ENCODE results near the gene RNF207.
A peak's percentile ranks its signal among the peaks of the same experiment; 100 is the strongest.

Gene RNF207

GRCh38 chr1:6233376-6233775 lies 27.5 kb downstream of the RNF207 start:
- peaks cover 3 to 42% (median 31%) of the 10 kb centered on the region in 4 experiments for H3K36me3 ChIP-seq (ENCODE audit: control insufficient read depth in 4 of 4, insufficient read depth in 4 of 4, low read length in 3 of 4)
- no peaks in the 10 kb centered on the region for H3K9me3 ChIP-seq (ENCODE audit: control extremely low read depth in 1 of 5, control insufficient read depth in 4 of 5, insufficient read depth in 2 of 5, low read depth in 1 of 5, low read length in 4 of 5)
- ChIA-PET POLR2A (no interaction called here), CTCF (no interaction called here)
- H3K27ac ChIP-seq (ENCODE audit: insufficient read depth in 1 of 2, low read depth in 1 of 2, low read length in 2 of 2, poor library complexity in 1 of 2, severe bottlenecking in 2 of 2), result no peak overlapping the region
- DNase-seq, result no peak
- peaks cover 0 to 11% (median 0%) of the 10 kb centered on the region in 5 experiments for H3K27me3 ChIP-seq (replicated peaks in 2 of 5; ENCODE audit: control insufficient read depth in 4 of 5, insufficient read depth in 5 of 5, low read length in 4 of 5)
- WGBS (ENCODE audit: insufficient coverage), result no CpG with 5 or more reads among the region's 1 CpG
- peaks cover 4 to 16% (median 11%) of the 10 kb centered on the region in 4 experiments for H3K4me1 ChIP-seq (ENCODE audit: control extremely low read depth in 1 of 4, control insufficient read depth in 4 of 4, insufficient read depth in 4 of 4, low read length in 3 of 4)
- no peak overlapping the region for H3K4me3 ChIP-seq (ENCODE audit: control insufficient read depth in 1 of 7, extremely low read depth in 1 of 7, insufficient read depth in 4 of 7, low read depth in 2 of 7, low read length in 6 of 7)

DNA sequence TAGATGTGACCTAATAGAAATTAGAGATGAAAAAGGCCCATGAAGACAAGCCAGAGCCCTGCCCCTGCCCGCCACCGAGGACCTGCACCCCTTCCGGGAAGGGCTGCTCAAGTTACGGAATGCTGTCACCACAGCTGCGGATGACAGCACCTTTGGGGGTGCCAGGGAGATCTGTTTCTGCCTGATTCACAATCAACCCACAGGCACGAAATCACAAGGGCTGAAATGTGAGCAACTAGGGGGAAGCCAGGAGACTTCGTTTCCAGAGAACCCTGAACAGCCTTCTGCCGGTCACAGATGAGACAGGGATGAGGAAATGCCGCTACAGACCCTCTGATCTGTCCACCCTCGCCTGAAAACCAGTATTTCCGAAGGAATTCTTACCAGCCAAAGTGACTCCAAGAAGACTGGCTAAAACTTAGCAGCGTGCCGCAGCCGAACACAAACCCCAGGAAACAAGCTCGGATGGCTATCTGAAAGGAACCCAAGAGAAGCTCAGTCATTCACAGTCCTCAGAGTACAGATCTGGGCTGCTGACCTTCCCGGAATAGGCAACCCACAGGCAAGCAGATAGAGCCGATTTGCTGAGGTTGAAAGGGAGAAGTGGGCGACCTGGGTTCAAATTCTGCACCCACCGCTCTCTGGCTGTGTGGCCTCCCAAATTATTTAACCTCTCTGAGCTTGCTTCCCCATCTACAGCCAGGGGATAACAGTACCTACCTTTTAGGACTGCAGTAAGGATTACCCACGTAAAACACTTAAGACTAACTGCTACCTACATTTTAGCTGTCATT lies 28.8 kb downstream of the RNF207 start:
- Histone ChIP-seq H3K27me3 (replicated peaks in 2 of 5; ENCODE audit: control insufficient read depth in 4 of 5, insufficient read depth in 5 of 5, low read length in 4 of 5) (peaks cover 0 to 25% (median 0%) of the 10 kb centered on the region in 5 experiments), H3K9me3 (ENCODE audit: control extremely low read depth in 1 of 5, control insufficient read depth in 4 of 5, insufficient read depth in 2 of 5, low read depth in 1 of 5, low read length in 4 of 5) (no peaks in the 10 kb centered on the region), H3K4me1 (ENCODE audit: control extremely low read depth in 1 of 4, control insufficient read depth in 4 of 4, insufficient read depth in 4 of 4, low read length in 3 of 4) (peaks cover 4 to 16% (median 13%) of the 10 kb centered on the region in 4 experiments), H3K27ac (ENCODE audit: insufficient read depth in 1 of 2, low read depth in 1 of 2, low read length in 2 of 2, poor library complexity in 1 of 2, severe bottlenecking in 2 of 2) (peak overlapping the region in 1 of 2 experiments; percentile 66), H3K36me3 (ENCODE audit: control insufficient read depth in 4 of 4, insufficient read depth in 4 of 4, low read length in 3 of 4) (peaks cover 3 to 33% (median 28%) of the 10 kb centered on the region in 4 experiments), H3K4me3 (ENCODE audit: control insufficient read depth in 1 of 7, extremely low read depth in 1 of 7, insufficient read depth in 4 of 7, low read depth in 2 of 7, low read length in 6 of 7) (peak overlapping the region in 6 of 7 experiments; percentile 63 to 95 (median 78))
- DNase-seq, result no peak
- WGBS (ENCODE audit: insufficient coverage), result 90% methylated on average over 14 of the region's 20 CpGs
- ChIA-PET CTCF (interaction anchor here (0.7 to 2.6 kb wide), 3 partner anchors 28 to 128 kb away, joined by 3 to 12 read pairs (median 3); partner anchors contain the start of gene RNF207), POLR2A (no interaction called here)

- Histone ChIP-seq H3K36me3 (ENCODE audit: control insufficient read depth in 4 of 4, insufficient read depth in 4 of 4, low read length in 3 of 4) (peaks cover 3 to 30% (median 22%) of the 10 kb centered on the region in 4 experiments), H3K4me3 (ENCODE audit: control insufficient read depth in 1 of 7, extremely low read depth in 1 of 7, insufficient read depth in 4 of 7, low read depth in 2 of 7, low read length in 6 of 7) (peak overlapping the region; percentile 44 to 95 (median 76)), H3K27ac (ENCODE audit: insufficient read depth in 1 of 2, low read depth in 1 of 2, low read length in 2 of 2, poor library complexity in 1 of 2, severe bottlenecking in 2 of 2) (peak overlapping the region in 1 of 2 experiments; percentile 66), H3K4me1 (ENCODE audit: control extremely low read depth in 1 of 4, control insufficient read depth in 4 of 4, insufficient read depth in 4 of 4, low read length in 3 of 4) (peaks cover 4 to 16% (median 13%) of the 10 kb centered on the region in 4 experiments), H3K27me3 (replicated peaks in 2 of 5; ENCODE audit: control insufficient read depth in 4 of 5, insufficient read depth in 5 of 5, low read length in 4 of 5) (peaks cover 0 to 30% (median under 1%) of the 10 kb centered on the region in 5 experiments), H3K9me3 (ENCODE audit: control extremely low read depth in 1 of 5, control insufficient read depth in 4 of 5, insufficient read depth in 2 of 5, low read depth in 1 of 5, low read length in 4 of 5) (no peaks in the 10 kb centered on the region)
- peak in 1 of 3 donors; percentile 23 for DNase-seq
- WGBS (ENCODE audit: insufficient coverage), result 0% methylated on average over 19 of the region's 30 CpGs
- CTCF ChIA-PET, result interaction anchor here (0.7 to 2.6 kb wide), 3 partner anchors 28 to 127 kb away, joined by 3 to 12 read pairs (median 3); partner anchors contain the start of gene RNF207
- POLR2A ChIA-PET, result no interaction called here
Measured at GRCh38 chr1:6235296-6235677, 29.4 kb downstream of the RNF207 start.

DNA sequence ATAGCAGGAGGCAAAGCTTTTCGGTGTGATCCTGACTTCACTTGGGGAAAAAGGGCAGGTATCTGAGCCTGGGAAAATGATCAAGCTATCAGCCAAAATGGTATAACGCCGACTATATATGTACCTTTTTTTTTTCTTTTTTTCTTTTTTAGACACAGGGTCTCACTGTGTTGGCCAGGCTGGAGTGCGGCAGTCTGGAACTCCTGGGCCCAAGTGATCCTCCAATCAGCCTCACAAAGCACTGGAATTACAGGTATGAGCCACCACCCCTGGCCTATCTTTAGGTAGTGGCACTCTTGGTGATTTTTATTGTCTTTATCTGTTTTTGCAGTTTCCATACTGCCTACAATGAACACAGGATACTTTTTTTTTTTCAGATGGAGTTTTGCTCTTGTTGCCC lies 31.2 kb downstream of the RNF207 start:
- ChIA-PET CTCF (interaction anchor here (0.6 to 2.3 kb wide), 2 partner anchors 10 to 1411 kb away, joined by 3 to 12 read pairs; no protein-coding TSS in a partner anchor), POLR2A (no interaction called here)
- WGBS (ENCODE audit: insufficient coverage), result 100% methylated on average over 3 of the region's 4 CpGs
- Histone ChIP-seq H3K9me3 (ENCODE audit: control extremely low read depth in 1 of 5, control insufficient read depth in 4 of 5, insufficient read depth in 2 of 5, low read depth in 1 of 5, low read length in 4 of 5) (no peaks in the 10 kb centered on the region), H3K4me1 (ENCODE audit: control extremely low read depth in 1 of 4, control insufficient read depth in 4 of 4, insufficient read depth in 4 of 4, low read length in 3 of 4) (peaks cover 4 to 23% (median 19%) of the 10 kb centered on the region in 4 experiments), H3K27me3 (replicated peaks in 2 of 5; ENCODE audit: control insufficient read depth in 4 of 5, insufficient read depth in 5 of 5, low read length in 4 of 5) (peaks cover 0 to 48% (median 16%) of the 10 kb centered on the region in 5 experiments), H3K27ac (ENCODE audit: insufficient read depth in 1 of 2, low read depth in 1 of 2, low read length in 2 of 2, poor library complexity in 1 of 2, severe bottlenecking in 2 of 2) (no peak overlapping the region), H3K36me3 (ENCODE audit: control insufficient read depth in 4 of 4, insufficient read depth in 4 of 4, low read length in 3 of 4) (peaks cover under 1 to 20% (median 9%) of the 10 kb centered on the region in 4 experiments), H3K4me3 (ENCODE audit: control insufficient read depth in 1 of 7, extremely low read depth in 1 of 7, insufficient read depth in 4 of 7, low read depth in 2 of 7, low read length in 6 of 7) (no peak overlapping the region)
- no peak for DNase-seq

GRCh38 chr1:6239213-6239752 lies 33.4 kb downstream of the RNF207 start:
- DNase-seq, result no peak
- WGBS (ENCODE audit: insufficient coverage), result 21% methylated on average over 5 of the region's 7 CpGs
- Histone ChIP-seq H3K9me3 (ENCODE audit: control extremely low read depth in 1 of 5, control insufficient read depth in 4 of 5, insufficient read depth in 2 of 5, low read depth in 1 of 5, low read length in 4 of 5) (no peaks in the 10 kb centered on the region), H3K27me3 (replicated peaks in 2 of 5; ENCODE audit: control insufficient read depth in 4 of 5, insufficient read depth in 5 of 5, low read length in 4 of 5) (peaks cover 0 to 70% (median 26%) of the 10 kb centered on the region in 5 experiments), H3K27ac (ENCODE audit: insufficient read depth in 1 of 2, low read depth in 1 of 2, low read length in 2 of 2, poor library complexity in 1 of 2, severe bottlenecking in 2 of 2) (no peak overlapping the region), H3K4me1 (ENCODE audit: control extremely low read depth in 1 of 4, control insufficient read depth in 4 of 4, insufficient read depth in 4 of 4, low read length in 3 of 4) (peaks cover 4 to 24% (median 19%) of the 10 kb centered on the region in 4 experiments), H3K4me3 (ENCODE audit: control insufficient read depth in 1 of 7, extremely low read depth in 1 of 7, insufficient read depth in 4 of 7, low read depth in 2 of 7, low read length in 6 of 7) (no peak overlapping the region), H3K36me3 (ENCODE audit: control insufficient read depth in 4 of 4, insufficient read depth in 4 of 4, low read length in 3 of 4) (peaks cover 0 to 3% (median under 1%) of the 10 kb centered on the region in 4 experiments)
- ChIA-PET CTCF (interaction anchor here (1.0 to 2.3 kb wide), 4 partner anchors 8 to 216 kb away, joined by 3 to 12 read pairs (median 3); no protein-coding TSS in a partner anchor), POLR2A (no interaction called here)

GRCh38 chr1:6239950-6240768 lies 34.2 kb downstream of the RNF207 start:
- H3K9me3 ChIP-seq (ENCODE audit: control extremely low read depth in 1 of 5, control insufficient read depth in 4 of 5, insufficient read depth in 2 of 5, low read depth in 1 of 5, low read length in 4 of 5), result no peaks in the 10 kb centered on the region
- DNase-seq, result peak in 1 of 3 donors; percentile 35
- ChIA-PET POLR2A (interaction anchor here (0.8 kb wide), 1 partner anchor 191 kb away, joined by 3 read pairs; no protein-coding TSS in a partner anchor), CTCF (interaction anchor here (0.8 to 0.9 kb wide), 3 partner anchors 99 to 233 kb away, joined by 3 read pairs; no protein-coding TSS in a partner anchor)
- H3K4me3 ChIP-seq (ENCODE audit: control insufficient read depth in 1 of 7, extremely low read depth in 1 of 7, insufficient read depth in 4 of 7, low read depth in 2 of 7, low read length in 6 of 7), result no peak overlapping the region
- H3K36me3 ChIP-seq (ENCODE audit: control insufficient read depth in 4 of 4, insufficient read depth in 4 of 4, low read length in 3 of 4), result no peaks in the 10 kb centered on the region
- H3K4me1 ChIP-seq (ENCODE audit: control extremely low read depth in 1 of 4, control insufficient read depth in 4 of 4, insufficient read depth in 4 of 4, low read length in 3 of 4), result peaks cover under 1 to 21% (median 12%) of the 10 kb centered on the region in 4 experiments
- 42% methylated on average over 13 of the region's 17 CpGs for WGBS (ENCODE audit: insufficient coverage)
- peaks cover 0 to 76% (median 28%) of the 10 kb centered on the region in 5 experiments for H3K27me3 ChIP-seq (replicated peaks in 2 of 5; ENCODE audit: control insufficient read depth in 4 of 5, insufficient read depth in 5 of 5, low read length in 4 of 5)
- H3K27ac ChIP-seq (ENCODE audit: insufficient read depth in 1 of 2, low read depth in 1 of 2, low read length in 2 of 2, poor library complexity in 1 of 2, severe bottlenecking in 2 of 2), result no peak overlapping the region

Data from common myeloid progenitor, CD34-positive (primary cell).